Daoy (cell line): ENCODE measurements around the gene RTN3. TPM values are rescaled to one million over a fixed set of nuclear protein-coding genes. Genes with fewer than 3 reads are reported as not detected.
"Not testable (repeated sequence)": the region's sequence is repeated elsewhere in the genome, so short reads cannot be mapped to it uniquely, and the experiment has no call there.

ENCODE experiments used
- DNase-seq: peaks from one replicate; pipeline ENCODE4 v3.0.0-alpha.2; 2015; ENCODE audit warnings: low read depth
- total RNA-seq: library from RNA; depleted of rRNA; stranded (reverse); fragments of >200 nt; shearing (Covaris generic); gene quantifications from 2 replicates; pipeline ENCODE4 v1.2.3, GENCODE V29; 2014

The RTN3 gene
- total RNA-seq, 1 experiment from 2014 or later: 56.5 TPM

GRCh38 chr11:63768237-63769041, 87.1 kb downstream of the RTN3 start, which contains the start of gene ZFTA:
Gene ZFTA (minus strand): TSS chr11:63768775. CDS start chr11:63768622, 153 bp downstream.
- DNase-seq: peak; percentile 62

DNA sequence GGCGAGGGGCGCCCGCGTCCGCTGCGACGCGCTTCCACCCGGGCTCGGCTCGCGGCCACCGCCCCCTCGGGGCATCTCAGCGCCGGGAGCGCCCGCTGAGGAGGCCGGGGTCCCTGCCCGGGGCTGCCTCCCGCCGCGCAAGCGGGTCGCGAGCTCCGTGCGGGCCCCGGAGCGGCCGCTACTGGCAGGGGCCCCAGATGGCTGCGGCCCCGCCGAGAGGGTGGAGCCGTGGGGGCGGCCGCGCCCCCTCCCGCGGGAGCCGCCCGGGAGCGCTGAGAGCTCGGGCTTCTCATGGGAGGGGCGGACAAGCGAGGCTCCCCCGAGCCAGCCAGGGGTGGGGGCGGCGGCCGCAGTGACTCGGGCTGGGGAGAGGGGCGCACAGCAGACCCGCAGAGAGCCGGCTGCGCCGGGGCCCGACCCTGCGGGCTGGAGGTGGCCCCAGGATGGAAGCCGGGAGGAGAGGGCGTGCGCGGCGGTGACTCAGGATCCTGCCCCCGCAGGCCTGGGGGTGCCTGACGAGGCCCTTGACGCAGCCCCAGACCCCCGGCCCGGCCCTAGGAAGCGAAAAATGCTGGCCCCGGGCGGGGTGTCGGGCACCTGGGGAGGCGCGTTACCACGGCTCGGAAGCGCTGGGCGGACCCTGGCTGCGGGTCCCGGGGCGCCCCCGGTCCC, 87.9 kb downstream of the RTN3 start:
- peak; percentile 50 for DNase-seq

GRCh38 chr11:63769714-63770455, 88.6 kb downstream of the RTN3 start:
- DNase-seq: no peak

GRCh38 chr11:63770763-63771162, 89.5 kb downstream of the RTN3 start:
- no peak for DNase-seq

- DNase-seq: not testable (repeated sequence)
These were observed 90.5 kb downstream of the RTN3 start for GRCh38 chr11:63771741-63772318.

DNA sequence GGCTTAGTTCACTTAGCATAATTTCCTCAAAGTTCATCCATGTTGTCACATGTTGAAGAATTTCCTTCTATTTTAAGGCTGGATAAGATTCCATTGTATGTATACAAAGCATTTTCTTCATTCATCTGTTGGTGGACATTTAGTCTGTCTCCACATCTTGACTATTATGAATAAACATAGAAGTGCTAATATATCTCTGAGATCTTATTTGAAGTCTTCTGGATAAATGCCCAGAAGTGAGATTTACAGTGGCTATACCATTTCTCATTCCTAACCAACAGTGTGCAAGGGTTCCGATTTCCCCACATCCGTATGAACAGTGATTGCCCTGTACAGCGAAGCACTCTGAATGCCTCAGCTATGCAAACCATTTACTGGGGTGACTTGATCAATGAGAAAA, 93.9 kb downstream of the RTN3 start:
- no peak for DNase-seq

- no peak for DNase-seq
These were observed 97.7 kb downstream of the RTN3 start for GRCh38 chr11:63779039-63779438.

DNA sequence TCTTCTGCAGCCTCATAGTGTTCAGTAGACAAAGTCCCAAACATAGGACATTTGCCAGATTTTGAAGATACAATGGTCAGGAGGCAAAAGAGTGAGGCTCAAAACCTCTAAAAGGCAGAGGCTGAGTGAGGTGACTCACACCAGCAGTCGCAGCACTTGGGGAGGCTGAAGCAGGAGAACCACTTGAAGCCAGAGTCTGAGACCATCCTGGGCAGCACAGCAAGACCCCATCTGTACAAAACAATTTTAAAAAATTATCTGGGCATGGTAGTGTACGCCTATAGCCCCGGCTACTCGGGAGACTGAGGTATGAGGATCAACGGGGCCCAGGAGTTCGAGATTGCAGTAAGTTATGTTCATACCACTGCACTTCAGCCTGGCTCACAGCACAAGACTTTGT, 101.4 kb downstream of the RTN3 start:
- DNase-seq: no peak

- no peak for DNase-seq
These were observed 102.8 kb downstream of the RTN3 start for GRCh38 chr11:63783925-63784592.

GRCh38 chr11:63785823-63786222, 104.5 kb downstream of the RTN3 start:
- DNase-seq: no peak

DNA sequence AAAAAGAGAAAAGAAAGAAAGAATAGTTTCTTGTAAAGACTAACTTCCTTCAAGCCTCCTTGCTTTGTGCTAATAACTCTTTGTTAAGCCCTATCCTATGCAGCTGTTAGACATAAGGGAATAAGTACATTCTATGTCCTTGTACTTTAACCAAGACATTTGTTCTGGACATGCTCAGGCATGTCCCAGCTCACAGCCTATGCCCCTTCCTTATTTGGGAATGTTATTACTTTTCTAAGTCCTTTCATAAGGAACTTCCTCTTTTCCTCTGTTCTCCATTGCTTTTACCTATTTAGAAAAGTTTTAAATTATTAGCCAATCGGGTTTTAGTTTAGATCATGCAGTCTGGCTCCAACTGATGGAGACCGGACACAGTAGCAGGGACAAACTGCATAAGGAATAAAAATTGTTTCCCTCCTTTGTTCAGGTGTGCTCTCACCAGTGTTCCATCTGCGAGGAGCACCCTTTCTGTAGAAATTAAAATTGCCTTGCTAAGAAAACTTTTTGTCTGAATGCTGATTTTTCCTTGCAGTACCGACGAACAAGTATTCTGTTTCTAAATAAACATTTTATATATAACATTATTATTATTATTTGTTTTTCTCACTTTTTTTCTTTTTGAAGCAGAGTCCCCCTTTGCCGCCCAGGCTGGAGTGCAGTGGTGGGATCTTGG, 110.3 kb downstream of the RTN3 start:
- no peak for DNase-seq

- no peak for DNase-seq
These were observed 111.9 kb downstream of the RTN3 start for GRCh38 chr11:63793161-63793560.

DNA sequence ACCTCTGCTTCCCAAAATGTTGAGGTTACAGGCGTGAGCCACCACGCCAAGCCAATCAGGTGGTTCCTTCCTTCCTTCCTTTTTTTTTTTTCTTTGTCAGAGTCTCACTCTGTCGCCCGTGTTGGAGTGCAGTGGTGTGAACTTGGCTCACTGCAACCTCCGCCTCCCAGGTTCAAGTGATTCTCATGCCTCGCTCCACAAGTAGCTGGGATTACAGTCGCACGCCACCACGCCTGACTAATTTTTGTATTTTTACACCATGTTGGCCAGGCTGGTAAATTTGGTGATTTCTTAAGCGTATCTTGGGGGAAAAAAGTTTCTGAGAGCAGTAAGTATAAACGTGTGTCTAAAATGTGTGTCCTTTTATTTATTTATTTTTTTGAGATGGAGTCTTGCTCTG, 113.8 kb downstream of the RTN3 start:
- DNase-seq: no peak

GRCh38 chr11:63800921-63801320, 119.6 kb downstream of the RTN3 start:
- DNase-seq: no peak

- peak; percentile 68 for DNase-seq
These were observed 121.5 kb downstream of the RTN3 start for GRCh38 chr11:63802637-63803414.

- DNase-seq: no peak
These were observed 123.0 kb downstream of the RTN3 start for GRCh38 chr11:63804259-63804658.

DNA sequence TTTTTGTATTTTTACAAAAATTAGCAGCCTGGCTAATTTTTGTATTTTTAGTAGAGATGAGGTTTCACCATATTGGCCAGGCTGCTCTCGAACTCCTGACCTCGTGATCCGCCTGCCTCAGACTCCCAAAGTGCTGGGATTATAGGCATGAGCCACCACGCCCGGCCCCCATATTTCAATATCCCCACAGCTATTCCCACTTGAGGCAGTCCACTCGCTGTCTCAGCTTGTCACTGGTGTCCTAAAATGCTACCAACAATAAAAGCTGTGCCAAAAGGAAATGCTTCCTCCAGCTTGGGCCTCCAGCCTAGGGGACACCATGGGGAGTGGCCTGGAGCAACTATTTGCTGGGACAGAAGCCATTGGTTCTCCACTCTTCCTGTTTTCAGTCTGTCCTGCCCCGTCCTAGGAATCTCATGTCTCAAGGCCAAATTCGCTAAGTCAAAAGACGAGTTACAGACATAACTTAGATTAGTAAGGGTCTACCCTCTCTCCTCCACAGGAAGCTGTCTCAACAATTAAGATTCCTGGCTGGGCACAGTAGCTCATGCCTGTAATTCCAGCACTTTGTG, 124.6 kb downstream of the RTN3 start:
- DNase-seq: no peak
